Activated T-helper 1 cell treated with anti-CD3 and anti-CD28 coated beads, Interleukin-12 subunit alpha, Interleukin-12 subunit beta, Interleukin-2, Interleukin-4 antibody, amounts not matched to agents 30 ng/mL and 10 ng/mL and 1 ng/mL, durations not matched to agents 14 hours and 24 hours and 36 hours (primary cell): Measurements from ENCODE around the gene GRIA4. TPM values are rescaled to one million over a fixed set of nuclear protein-coding genes. Genes with fewer than 3 reads are reported as not detected.

Source experiments
- DNase-seq: peaks from one replicate; pipeline ENCODE4 v3.0.0; 2021; ENCODE audit warnings: low spot score
- H3K27ac Mint-ChIP-seq: one replicate; pipeline ENCODE4 v1.8.0; 2021; ENCODE audit warnings: mild to moderate bottlenecking, mixed read lengths
- H3K27me3 Mint-ChIP-seq: one replicate; pipeline ENCODE4 v1.8.0; 2022; ENCODE audit warnings: mild to moderate bottlenecking, moderate library complexity, mixed read lengths; ENCODE audit not compliant: insufficient read depth
- H3K36me3 Mint-ChIP-seq: one replicate; pipeline ENCODE4 v1.8.0; 2021; ENCODE audit warnings: low read depth, mixed read lengths
- H3K4me1 Mint-ChIP-seq: one replicate; pipeline ENCODE4 v1.8.0; 2021; ENCODE audit warnings: low read depth, mixed read lengths
- H3K4me3 Mint-ChIP-seq: one replicate; pipeline ENCODE4 v1.8.0; 2021; ENCODE audit warnings: mild to moderate bottlenecking, moderate library complexity, mixed read lengths
- H3K9me3 Mint-ChIP-seq: one replicate; pipeline ENCODE4 v1.8.0; 2021; ENCODE audit warnings: mixed read lengths
- intact Hi-C: fragments of 100-400 bp; cut with micrococcal nuclease; formaldehyde crosslinking; loops from one replicate; pipeline ENCODE4 v1.15.1; 2024
- total RNA-seq: library from RNA; stranded (reverse); gene quantifications from 2 replicates; pipeline ENCODE4 v1.2.3, GENCODE V29; 2022

Gene GRIA4
- total RNA-seq, 1 donor from 2014 or later = not detected

DNA sequence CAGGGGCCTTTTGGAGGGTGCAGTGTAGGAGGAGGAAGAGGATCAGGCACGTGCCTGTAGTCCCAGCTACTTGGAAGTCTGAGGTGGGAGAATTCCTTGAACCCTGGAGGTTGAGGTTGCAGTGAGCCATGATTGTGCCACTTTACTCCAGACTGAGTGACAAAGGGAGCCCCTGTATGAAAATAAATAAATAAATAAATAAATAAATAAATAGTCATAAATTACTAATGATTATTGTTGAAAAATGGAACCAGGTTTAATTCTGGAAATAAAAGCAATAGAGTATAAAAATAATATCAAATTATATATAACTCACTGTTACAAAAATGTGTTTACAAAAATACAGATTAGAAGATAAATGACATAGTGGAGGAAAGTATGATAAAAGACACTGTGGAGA, 37.9 kb downstream of the GRIA4 start:
- Mint-ChIP-seq H3K4me1 (no peaks in the 10 kb centered on the region), H3K4me3 (no peak overlapping the region), H3K27me3 (no peaks in the 10 kb centered on the region), H3K27ac (no peak overlapping the region), H3K9me3 (no peaks in the 10 kb centered on the region), H3K36me3 (no peaks in the 10 kb centered on the region)
- DNase-seq = no peak
- intact Hi-C loops = loop anchor here (5.0 kb wide), 1 partner anchor 615 kb away; no protein-coding TSS in a partner anchor

DNA sequence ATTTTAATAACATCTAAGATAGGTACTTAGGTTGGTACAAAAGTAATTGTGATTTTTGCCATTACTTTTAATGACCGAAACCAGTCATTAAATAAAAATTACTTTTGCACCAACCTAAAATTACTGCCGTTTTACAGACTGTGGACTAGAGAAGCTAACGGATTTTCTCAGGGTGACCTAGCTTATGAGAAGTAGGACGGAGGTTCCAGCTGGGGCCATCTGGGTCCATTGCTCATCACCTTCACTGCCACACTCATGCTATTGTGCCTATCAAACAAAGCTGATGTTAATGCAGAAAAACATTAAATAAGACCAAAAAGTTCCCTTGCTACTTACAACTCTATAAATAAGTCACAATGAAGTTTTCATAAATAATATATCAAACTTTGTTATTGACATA, 38.9 kb downstream of the GRIA4 start:
- Mint-ChIP-seq H3K36me3 (no peaks in the 10 kb centered on the region), H3K4me3 (no peak overlapping the region), H3K4me1 (no peaks in the 10 kb centered on the region), H3K27ac (no peak overlapping the region), H3K9me3 (no peaks in the 10 kb centered on the region), H3K27me3 (no peaks in the 10 kb centered on the region)
- DNase-seq = no peak
- intact Hi-C loops = loop anchor here (5.0 kb wide), 1 partner anchor 614 kb away; no protein-coding TSS in a partner anchor

DNA sequence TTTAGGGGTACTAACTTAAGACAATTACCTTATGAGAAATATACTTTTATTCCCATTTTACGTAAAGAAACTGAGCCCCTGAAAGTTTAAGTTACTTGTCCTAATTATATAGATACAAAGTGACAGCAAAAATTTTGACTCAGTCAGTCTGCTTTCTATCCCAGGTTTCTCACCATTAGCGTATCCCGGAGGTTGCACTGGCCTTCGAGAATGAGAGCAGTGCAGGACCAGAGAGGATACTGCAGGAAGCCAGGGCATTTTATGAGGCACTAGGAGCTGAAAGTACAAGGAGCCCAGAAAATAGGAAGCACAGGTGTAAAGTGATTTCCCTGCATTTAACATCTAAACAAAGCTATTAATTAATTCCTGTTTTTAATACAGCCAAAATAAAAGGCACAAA, 55.4 kb downstream of the GRIA4 start:
- H3K27ac Mint-ChIP-seq = no peak overlapping the region
- H3K4me3 Mint-ChIP-seq = no peak overlapping the region
- DNase-seq = no peak

DNA sequence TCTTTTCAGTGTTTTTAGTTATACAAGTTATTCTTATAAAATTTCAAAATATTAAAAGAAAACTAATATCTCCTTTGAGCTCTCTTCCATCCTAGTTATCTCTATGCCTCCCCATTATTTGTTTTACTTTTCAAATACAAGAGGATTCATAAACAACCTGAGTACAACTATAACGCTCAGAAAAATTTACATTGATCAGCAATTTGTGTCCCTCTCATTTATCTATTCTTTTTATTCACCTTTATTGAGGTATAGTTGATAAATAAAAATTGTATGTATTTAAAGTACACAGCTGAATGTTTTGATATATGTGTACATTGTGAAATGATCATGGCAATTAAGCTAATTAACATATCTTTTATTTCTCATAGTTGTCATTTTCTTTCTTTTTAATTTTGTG, 57.6 kb downstream of the GRIA4 start:
- H3K4me3 Mint-ChIP-seq = no peak overlapping the region
- intact Hi-C loops = no loop called here
- DNase-seq = no peak
- H3K9me3 Mint-ChIP-seq = no peaks in the 10 kb centered on the region
- H3K27me3 Mint-ChIP-seq = no peaks in the 10 kb centered on the region
- no peaks in the 10 kb centered on the region for H3K36me3 Mint-ChIP-seq
- H3K27ac Mint-ChIP-seq = no peak overlapping the region
- H3K4me1 Mint-ChIP-seq = no peaks in the 10 kb centered on the region

More for the DNA sequence above, 55.4 kb downstream of the GRIA4 start:
- H3K9me3 Mint-ChIP-seq = no peaks in the 10 kb centered on the region
- intact Hi-C loops = no loop called here
- H3K36me3 Mint-ChIP-seq = no peaks in the 10 kb centered on the region
- H3K27me3 Mint-ChIP-seq = no peaks in the 10 kb centered on the region
- H3K4me1 Mint-ChIP-seq = no peaks in the 10 kb centered on the region

DNA sequence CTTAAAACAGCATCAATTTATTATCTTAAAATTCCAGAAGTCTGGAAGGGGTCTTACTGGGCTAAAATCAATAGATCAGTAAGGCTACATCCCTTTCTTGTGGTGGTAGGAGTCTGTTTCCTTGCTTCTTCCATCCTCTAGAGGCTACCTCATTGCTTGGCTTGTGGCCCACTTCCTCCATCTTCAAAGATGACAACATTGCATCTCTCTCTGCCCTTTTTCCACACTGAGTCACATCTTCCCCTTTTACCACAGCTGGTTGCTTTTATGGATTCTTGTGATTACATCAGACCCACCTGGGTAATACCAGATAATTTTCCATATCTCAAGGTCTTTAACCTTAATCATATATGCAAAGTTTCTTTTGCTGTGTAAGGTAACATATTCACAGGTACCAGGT, 60.9 kb downstream of the GRIA4 start:
- Mint-ChIP-seq H3K9me3 (no peaks in the 10 kb centered on the region), H3K36me3 (no peaks in the 10 kb centered on the region), H3K4me1 (no peaks in the 10 kb centered on the region), H3K27ac (no peak overlapping the region), H3K27me3 (no peaks in the 10 kb centered on the region), H3K4me3 (no peak overlapping the region)
- intact Hi-C loops = no loop called here
- DNase-seq = no peak

DNA sequence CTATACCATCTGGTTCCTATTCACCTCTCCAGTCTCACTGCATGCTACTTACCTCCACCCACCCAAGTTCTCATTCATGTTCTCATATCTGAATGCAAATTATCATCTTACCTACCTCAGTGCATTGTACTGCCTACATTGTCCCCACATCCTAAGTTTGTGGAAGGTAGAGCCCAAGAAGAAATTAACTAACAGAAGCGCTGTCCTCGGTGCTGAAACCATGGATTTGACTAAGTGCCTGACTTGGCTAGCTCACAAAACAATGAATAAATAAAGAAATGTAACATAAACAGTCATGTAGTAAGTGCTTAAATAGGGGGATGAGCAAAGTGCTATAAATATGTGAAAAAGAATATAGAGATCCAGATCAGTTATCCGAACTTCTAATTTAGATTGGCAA, 63.2 kb downstream of the GRIA4 start:
- intact Hi-C loops = no loop called here
- Mint-ChIP-seq H3K4me3 (no peak overlapping the region), H3K4me1 (no peaks in the 10 kb centered on the region), H3K36me3 (no peaks in the 10 kb centered on the region), H3K9me3 (no peaks in the 10 kb centered on the region), H3K27ac (no peak overlapping the region), H3K27me3 (no peaks in the 10 kb centered on the region)
- DNase-seq = no peak

DNA sequence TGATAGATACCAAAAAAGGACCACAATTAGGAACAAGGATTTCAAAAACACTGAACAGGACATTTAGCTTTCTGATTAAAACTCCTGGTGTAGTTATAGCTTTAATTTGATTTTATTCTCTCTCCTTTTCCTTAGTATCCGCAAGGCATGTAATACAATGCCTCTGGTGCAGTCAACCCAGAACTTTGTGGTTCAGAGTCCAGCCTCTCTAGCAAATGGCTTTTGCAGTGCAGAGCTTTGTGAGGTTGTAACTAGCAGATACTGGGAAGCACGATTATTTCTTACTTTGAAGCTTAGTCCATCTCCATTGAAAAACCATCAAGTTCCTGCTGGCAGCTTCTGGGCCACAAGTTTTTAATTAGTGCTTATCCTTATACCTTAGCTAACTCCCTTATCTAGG, 79.8 kb downstream of the GRIA4 start:
- no peaks in the 10 kb centered on the region for H3K27me3 Mint-ChIP-seq
- intact Hi-C loops = no loop called here
- H3K9me3 Mint-ChIP-seq = no peaks in the 10 kb centered on the region
- no peaks in the 10 kb centered on the region for H3K4me1 Mint-ChIP-seq
- no peaks in the 10 kb centered on the region for H3K36me3 Mint-ChIP-seq
- H3K4me3 Mint-ChIP-seq = no peak overlapping the region
- no peak overlapping the region for H3K27ac Mint-ChIP-seq
- DNase-seq = no peak

DNA sequence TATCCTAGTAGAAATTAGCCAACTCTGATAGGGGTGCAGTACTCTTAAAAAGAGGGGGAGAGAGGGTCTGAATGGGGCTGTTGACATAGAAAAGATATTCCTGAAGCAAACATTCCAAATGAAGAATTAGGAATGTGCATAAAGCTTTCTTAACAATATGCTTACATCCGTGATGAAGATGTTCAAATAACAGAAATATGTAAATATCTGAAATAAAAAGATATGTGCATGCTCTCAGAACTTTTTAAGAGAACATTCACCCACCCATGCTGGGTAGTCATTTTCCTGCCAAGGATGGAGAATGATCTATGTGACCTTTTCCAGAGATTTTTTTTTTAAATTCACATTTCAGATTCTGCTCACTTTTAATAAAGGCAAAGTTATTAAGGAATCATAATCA, 80.6 kb downstream of the GRIA4 start:
- H3K36me3 Mint-ChIP-seq = no peaks in the 10 kb centered on the region
- no peaks in the 10 kb centered on the region for H3K9me3 Mint-ChIP-seq
- H3K4me3 Mint-ChIP-seq = no peak overlapping the region
- no peak for DNase-seq
- intact Hi-C loops = no loop called here
- H3K27ac Mint-ChIP-seq = no peak overlapping the region
- no peaks in the 10 kb centered on the region for H3K27me3 Mint-ChIP-seq
- H3K4me1 Mint-ChIP-seq = no peaks in the 10 kb centered on the region

DNA sequence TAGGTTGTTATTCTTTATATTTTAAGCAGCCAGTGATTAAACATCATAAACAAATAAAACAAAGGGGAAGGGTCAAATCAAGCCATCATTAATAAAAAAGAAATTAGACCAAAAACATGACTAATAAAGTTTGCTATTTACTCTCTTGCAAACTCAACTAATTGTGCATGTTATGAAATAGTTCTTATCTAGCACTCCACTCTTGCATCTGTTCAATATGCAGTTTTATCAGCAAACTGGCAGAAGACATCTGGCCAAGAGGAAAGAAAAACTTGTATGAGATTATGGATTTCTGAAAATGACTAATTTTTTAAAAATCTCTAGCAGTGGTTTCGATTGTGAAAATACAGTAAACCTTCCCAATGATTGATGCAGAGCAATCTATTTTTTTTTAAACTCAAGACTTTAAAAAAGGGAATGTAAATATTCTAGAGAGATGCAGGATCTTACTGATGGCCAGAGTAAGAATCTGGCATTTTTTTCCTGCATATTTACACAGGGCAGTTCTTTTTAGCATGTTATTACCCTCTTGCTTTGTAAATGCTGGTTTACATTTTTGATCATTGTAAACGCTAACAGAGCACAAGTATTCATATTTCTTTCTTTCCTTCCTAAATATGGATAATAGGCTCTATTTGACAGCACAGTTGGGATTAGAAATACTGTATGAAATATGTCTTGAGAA, 83.3 kb downstream of the GRIA4 start:
- no peak for DNase-seq
- Mint-ChIP-seq H3K27ac (no peak overlapping the region), H3K9me3 (no peaks in the 10 kb centered on the region), H3K4me3 (no peak overlapping the region), H3K27me3 (no peaks in the 10 kb centered on the region), H3K4me1 (no peaks in the 10 kb centered on the region), H3K36me3 (no peaks in the 10 kb centered on the region)
- intact Hi-C loops = no loop called here

DNA sequence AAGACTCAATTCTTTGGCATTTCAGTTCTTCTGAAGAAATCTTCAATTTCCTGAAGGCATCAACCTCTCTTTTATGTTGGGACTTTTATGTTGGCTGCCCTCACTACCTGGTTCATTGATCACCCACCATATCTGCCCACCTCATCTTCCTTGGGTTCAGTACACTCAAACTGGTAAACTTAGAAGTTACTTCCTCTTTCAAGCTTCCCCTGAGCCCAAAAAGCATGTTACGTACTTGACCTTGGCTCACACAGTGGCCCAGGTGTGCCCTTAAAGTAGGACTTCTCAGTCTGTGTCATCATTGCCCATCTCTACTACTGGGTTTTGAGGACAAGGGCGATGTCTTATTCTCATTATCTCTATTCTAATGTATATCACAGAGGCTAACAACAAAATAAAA, 86.1 kb downstream of the GRIA4 start:
- no peaks in the 10 kb centered on the region for H3K36me3 Mint-ChIP-seq
- no peaks in the 10 kb centered on the region for H3K9me3 Mint-ChIP-seq
- peaks cover 1% of the 10 kb centered on the region for H3K27me3 Mint-ChIP-seq
- no peaks in the 10 kb centered on the region for H3K4me1 Mint-ChIP-seq
- DNase-seq = no peak
- H3K4me3 Mint-ChIP-seq = no peak overlapping the region
- intact Hi-C loops = no loop called here
- no peak overlapping the region for H3K27ac Mint-ChIP-seq

DNA sequence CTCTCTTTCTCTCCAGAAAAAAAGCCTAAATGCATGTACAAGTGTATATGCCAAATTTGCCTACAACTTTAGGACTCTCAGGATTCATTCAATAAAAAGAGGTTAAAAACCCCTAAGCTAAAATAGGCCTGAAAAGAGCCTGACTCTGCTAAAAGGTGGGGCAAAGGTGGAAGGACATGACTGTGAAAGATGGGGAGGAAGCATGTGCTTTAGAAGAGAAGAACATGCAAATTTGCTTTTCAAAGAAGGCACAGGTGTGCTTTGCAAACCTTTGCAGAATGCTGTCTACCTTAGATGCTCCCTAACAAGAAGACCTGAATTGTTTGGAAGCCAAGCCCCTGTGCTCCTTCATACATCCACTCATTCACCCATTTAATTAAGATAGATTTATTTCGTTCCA, 87.4 kb downstream of the GRIA4 start:
- no peak overlapping the region for H3K4me3 Mint-ChIP-seq
- no peak overlapping the region for H3K27ac Mint-ChIP-seq
- H3K27me3 Mint-ChIP-seq = peaks cover 2% of the 10 kb centered on the region
- DNase-seq = no peak
- H3K9me3 Mint-ChIP-seq = no peaks in the 10 kb centered on the region
- no peaks in the 10 kb centered on the region for H3K4me1 Mint-ChIP-seq
- no peaks in the 10 kb centered on the region for H3K36me3 Mint-ChIP-seq
- intact Hi-C loops = no loop called here

DNA sequence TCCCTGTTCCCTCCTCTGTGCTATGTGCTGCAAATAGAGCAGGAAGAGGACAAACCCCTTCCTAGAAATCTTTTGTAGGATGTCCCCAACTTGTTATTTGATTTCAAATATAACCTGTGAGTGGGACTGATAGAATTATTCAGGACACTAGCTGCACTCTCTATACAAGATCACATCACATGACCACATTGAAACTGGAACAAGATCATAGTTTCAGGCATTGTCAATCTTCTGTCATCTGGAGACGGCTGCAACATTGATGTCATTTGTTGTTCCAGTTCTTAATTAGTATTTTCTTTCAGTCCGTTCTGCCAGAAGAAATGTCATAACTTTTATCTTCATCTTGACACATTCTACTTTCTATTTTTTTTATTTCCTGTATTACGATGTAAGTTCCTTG, 89.3 kb downstream of the GRIA4 start:
- H3K9me3 Mint-ChIP-seq = no peaks in the 10 kb centered on the region
- no peak overlapping the region for H3K4me3 Mint-ChIP-seq
- peaks cover 2% of the 10 kb centered on the region for H3K27me3 Mint-ChIP-seq
- no peak overlapping the region for H3K27ac Mint-ChIP-seq
- no peaks in the 10 kb centered on the region for H3K36me3 Mint-ChIP-seq
- DNase-seq = no peak
- intact Hi-C loops = no loop called here
- no peaks in the 10 kb centered on the region for H3K4me1 Mint-ChIP-seq

DNA sequence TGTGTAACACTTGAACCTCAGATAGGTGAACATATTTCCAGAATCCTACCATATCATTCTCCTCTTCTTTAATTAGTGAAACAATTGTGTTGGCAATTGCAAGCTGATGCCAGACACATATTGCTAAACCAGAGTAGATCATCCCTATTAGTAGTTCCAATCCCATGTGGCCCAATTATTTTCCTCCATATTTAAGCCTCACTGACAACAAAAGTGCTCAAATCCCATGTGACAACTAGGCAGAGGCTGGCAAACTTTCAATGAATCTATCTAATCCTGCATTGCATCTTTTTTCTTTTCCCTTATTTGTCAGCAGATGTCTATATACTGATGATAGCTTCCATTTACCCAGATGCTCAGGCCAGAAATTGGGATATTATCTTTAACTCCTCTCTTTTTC, 90.4 kb downstream of the GRIA4 start:
- peaks cover 2% of the 10 kb centered on the region for H3K27me3 Mint-ChIP-seq
- no peak overlapping the region for H3K4me3 Mint-ChIP-seq
- intact Hi-C loops = no loop called here
- H3K4me1 Mint-ChIP-seq = no peaks in the 10 kb centered on the region
- no peaks in the 10 kb centered on the region for H3K36me3 Mint-ChIP-seq
- no peak overlapping the region for H3K27ac Mint-ChIP-seq
- no peaks in the 10 kb centered on the region for H3K9me3 Mint-ChIP-seq
- no peak for DNase-seq

DNA sequence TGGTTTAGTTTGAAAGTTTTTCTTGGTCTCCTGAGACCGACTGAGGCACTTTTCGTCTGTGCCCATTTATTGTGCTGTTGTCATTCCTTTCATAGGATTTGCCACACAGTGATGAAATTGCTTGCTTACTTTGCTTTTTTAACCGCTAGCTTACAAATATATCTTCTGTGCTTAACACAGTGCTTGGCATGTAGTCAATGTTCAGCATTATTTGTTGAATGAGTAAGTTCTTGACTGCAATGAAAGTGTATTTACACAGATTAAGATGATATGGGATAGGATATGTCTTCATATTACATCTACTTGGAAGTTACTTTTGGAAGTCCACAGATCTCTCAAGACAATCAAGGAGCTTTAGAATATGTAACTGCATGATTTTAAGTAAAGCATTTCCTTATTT, 91.2 kb downstream of the GRIA4 start:
- H3K9me3 Mint-ChIP-seq = no peaks in the 10 kb centered on the region
- no peaks in the 10 kb centered on the region for H3K4me1 Mint-ChIP-seq
- peaks cover 2% of the 10 kb centered on the region for H3K27me3 Mint-ChIP-seq
- no peak overlapping the region for H3K27ac Mint-ChIP-seq
- H3K36me3 Mint-ChIP-seq = no peaks in the 10 kb centered on the region
- intact Hi-C loops = no loop called here
- DNase-seq = no peak
- H3K4me3 Mint-ChIP-seq = no peak overlapping the region
